Measurements from ENCODE around the gene GREB1. TPM values are rescaled to one million over a fixed set of nuclear protein-coding genes. Genes with fewer than 3 reads are reported as not detected.

The GREB1 gene
- total and polyA plus RNA-seq, 9 donors, result 104 to 723 (median 232) TPM

DNA sequence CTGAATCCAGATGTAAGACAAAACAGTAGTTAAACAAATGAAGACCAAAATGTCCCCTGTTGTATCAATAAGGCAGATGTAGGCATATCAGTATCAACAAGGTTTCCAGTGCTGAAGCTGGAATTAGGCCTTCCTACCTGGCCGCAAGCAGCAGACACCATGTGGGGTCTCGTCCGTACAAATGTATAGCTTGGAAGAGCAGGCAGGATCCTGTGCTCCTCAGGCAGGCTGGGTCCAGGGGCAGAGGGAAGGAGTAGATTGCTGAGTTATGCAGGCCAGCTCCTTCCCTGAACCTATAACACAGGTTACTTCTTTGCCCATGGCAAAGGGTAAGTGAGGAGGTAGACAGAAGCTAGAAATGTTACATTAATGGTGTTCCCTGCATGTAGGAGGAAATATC is 112.7 kb downstream of the GREB1 start:
- no peaks in the 10 kb centered on the region for H3K4me1 ChIP-seq (ENCODE audit: insufficient read depth)
- WGBS, 3 donors, result 96 to 100% (median 100%) methylated on average over 3 of the region's 3 CpGs
- no peak overlapping the region for H3K27ac ChIP-seq
- intact Hi-C loops (cut with DNase I), result no loop called here
- H3K27me3 ChIP-seq, result no peaks in the 10 kb centered on the region
- H3K36me3 ChIP-seq, result no peaks in the 10 kb centered on the region
- DNase-seq, result no peak
- no peak overlapping the region for H3K4me3 ChIP-seq
- no peaks in the 10 kb centered on the region for H3K9me3 ChIP-seq
- TF ChIP-seq, protein P1, sequence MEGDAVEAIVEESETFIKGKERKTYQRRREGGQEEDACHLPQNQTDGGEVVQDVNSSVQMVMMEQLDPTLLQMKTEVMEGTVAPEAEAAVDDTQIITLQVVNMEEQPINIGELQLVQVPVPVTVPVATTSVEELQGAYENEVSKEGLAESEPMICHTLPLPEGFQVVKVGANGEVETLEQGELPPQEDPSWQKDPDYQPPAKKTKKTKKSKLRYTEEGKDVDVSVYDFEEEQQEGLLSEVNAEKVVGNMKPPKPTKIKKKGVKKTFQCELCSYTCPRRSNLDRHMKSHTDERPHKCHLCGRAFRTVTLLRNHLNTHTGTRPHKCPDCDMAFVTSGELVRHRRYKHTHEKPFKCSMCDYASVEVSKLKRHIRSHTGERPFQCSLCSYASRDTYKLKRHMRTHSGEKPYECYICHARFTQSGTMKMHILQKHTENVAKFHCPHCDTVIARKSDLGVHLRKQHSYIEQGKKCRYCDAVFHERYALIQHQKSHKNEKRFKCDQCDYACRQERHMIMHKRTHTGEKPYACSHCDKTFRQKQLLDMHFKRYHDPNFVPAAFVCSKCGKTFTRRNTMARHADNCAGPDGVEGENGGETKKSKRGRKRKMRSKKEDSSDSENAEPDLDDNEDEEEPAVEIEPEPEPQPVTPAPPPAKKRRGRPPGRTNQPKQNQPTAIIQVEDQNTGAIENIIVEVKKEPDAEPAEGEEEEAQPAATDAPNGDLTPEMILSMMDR (IDR thresholded peaks at IDR 0.05), result no peak
- no peak for TF ChIP-seq EP300 (IDR thresholded peaks at IDR 0.05)
- no peak for TF ChIP-seq POLR2A (IDR thresholded peaks at IDR 0.05)

DNA sequence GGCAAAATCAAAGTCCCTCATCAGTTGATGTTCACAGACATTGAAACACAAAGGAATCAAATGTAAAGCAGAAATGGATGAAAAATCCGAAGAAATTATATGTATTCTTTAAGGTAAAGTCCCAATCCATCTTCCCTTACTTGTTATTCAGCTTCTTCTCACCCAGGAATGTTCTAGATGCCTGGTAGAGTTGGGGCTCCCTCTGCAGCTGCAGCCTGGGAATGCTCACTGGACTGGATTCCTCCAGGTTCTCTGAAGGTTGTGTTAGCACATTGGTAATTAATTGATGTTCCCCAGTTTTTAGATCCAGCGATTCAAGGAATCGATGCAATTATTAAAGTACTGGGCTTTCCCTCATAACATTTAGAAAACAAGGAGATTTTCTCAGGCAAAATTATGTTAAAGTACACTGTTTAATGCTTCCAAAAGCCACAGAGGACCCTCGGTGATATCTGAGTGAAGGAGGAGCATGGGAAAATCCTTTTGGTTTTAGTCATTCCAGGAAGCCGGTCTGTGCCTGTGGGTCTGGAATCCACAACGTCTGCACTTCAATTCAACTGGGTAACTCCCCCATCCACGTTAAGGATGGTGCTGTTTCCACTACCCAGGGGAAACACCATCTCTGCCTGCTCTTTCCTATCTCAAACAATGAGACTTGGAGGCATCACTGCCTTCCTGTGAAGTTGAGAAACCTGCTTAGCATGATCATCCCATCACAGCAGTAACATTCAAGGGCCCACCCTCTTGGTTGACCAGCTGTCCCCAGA is 114.2 kb downstream of the GREB1 start:
- intact Hi-C loops (cut with DNase I), result no loop called here
- 34 to 42% (median 38%) methylated on average over 7 of the region's 7 CpGs for WGBS, 3 donors
- Histone ChIP-seq H3K4me1 (ENCODE audit: insufficient read depth) (no peaks in the 10 kb centered on the region), H3K9me3 (no peaks in the 10 kb centered on the region), H3K27ac (no peak overlapping the region), H3K36me3 (no peaks in the 10 kb centered on the region), H3K4me3 (no peak overlapping the region), H3K27me3 (no peaks in the 10 kb centered on the region)
- DNase-seq, result no peak
- TF ChIP-seq, protein P1 (IDR thresholded peaks at IDR 0.05), result peak in 1 of 3 donors; percentile 11
- no peak for TF ChIP-seq POLR2A (IDR thresholded peaks at IDR 0.05)

DNA sequence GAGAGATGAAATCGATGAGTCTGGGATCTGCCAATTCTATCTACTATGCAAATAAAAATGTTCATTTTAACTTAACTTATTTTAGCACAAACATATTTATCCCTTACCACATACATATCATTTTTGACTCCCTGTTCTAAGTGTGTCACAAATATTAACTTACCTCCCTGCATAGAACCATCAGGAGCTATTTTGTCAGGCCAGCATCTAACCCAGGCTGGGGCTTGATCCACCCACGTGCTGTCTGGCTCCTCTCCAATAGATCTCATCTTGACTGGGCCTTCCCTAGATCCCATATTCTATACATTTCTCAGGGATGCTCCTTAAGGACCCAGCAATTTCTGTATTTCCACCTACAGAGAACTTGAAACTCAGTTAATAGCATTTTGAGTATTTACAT is 115.2 kb downstream of the GREB1 start:
- no peaks in the 10 kb centered on the region for H3K4me1 ChIP-seq (ENCODE audit: insufficient read depth)
- H3K27ac ChIP-seq, result no peak overlapping the region
- no peak overlapping the region for H3K4me3 ChIP-seq
- TF ChIP-seq POLR2A (IDR thresholded peaks at IDR 0.05) (no peak), EP300 (IDR thresholded peaks at IDR 0.05) (no peak)
- TF ChIP-seq, protein P1 (IDR thresholded peaks at IDR 0.05), result no peak
- no peak for DNase-seq
- no peaks in the 10 kb centered on the region for H3K27me3 ChIP-seq
- H3K9me3 ChIP-seq, result no peaks in the 10 kb centered on the region
- intact Hi-C loops (cut with DNase I), result no loop called here
- 43 to 53% (median 53%) methylated on average over 2 of the region's 2 CpGs for WGBS, 3 donors
- H3K36me3 ChIP-seq, result no peaks in the 10 kb centered on the region

DNA sequence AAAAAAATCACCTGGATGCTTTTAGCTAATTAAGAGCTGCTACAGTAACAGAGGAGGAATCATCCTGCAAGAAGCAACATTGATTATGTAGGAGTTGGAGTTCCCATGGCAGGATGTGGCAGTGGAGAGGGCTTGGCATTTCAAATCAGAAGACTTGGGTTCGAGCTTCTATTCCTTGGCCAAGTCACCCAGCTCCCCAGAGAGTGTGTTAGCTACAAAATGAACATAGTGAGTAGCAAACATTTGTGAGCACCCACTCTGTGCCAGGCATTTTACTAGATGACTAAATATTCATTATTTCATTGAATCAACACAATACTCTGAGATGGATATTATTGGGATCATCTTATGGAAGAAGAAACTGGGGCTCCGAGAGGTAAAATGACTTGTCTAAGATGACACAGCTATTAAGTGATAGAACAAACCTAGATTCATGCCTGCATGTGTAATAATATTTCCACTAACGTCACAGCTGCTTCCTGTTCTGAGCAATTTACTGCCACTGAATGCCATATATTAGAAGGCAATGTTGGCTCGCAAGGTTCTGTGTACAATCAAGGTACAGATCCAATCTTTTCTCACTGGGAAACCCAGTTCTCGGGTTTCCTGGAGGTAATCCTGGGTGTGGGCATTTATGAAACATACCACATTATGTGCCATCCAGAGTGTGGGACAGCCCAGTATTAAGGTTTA is 118.2 kb downstream of the GREB1 start:
- intact Hi-C loops (cut with DNase I), result no loop called here
- TF ChIP-seq EP300 (IDR thresholded peaks at IDR 0.05) (no peak), POLR2A (IDR thresholded peaks at IDR 0.05) (no peak)
- TF ChIP-seq, protein P1 (IDR thresholded peaks at IDR 0.05), result no peak
- no peaks in the 10 kb centered on the region for H3K27me3 ChIP-seq
- no peaks in the 10 kb centered on the region for H3K9me3 ChIP-seq
- no peaks in the 10 kb centered on the region for H3K36me3 ChIP-seq
- no peak overlapping the region for H3K27ac ChIP-seq
- 64 to 70% (median 69%) methylated on average over 5 of the region's 5 CpGs for WGBS, 3 donors
- DNase-seq, result no peak
- H3K4me1 ChIP-seq (ENCODE audit: insufficient read depth), result peaks cover 4% of the 10 kb centered on the region
- H3K4me3 ChIP-seq, result no peak overlapping the region

Measured in ovary (tissue), 9 donors.